Measurements from ENCODE around the gene CP. TPM values are rescaled to one million over a fixed set of nuclear protein-coding genes. Genes with fewer than 3 reads are reported as not detected.
"Not testable (repeated sequence)": the region's sequence is repeated elsewhere in the genome, so short reads cannot be mapped to it uniquely, and the experiment has no call there.

CP gene
- total RNA-seq, 1 donor from 2014 or later: 4.5 TPM

GRCh38 chr3:149227591-149228268 lies 6.1 kb upstream of the CP start:
- ATAC-seq: no peak

DNA sequence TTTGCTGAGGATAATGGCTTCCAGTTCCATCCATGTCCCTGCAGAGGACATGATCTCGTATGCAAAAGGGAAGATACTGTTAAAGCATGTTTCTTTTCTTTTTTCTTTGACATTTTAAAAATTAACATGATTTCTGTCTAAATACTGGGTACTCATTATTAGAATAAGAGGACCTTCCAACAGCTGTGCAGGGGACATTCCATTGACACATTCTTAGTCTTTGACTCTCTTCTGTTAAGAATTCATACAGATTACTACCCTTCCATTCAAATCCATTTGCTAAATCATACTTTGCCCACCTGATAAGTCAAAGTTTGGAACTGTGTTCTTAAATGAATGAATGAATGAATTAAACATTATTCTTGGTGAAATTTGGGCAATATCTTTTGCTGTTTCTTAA lies 5.1 kb upstream of the CP start:
- ATAC-seq: no peak

DNA sequence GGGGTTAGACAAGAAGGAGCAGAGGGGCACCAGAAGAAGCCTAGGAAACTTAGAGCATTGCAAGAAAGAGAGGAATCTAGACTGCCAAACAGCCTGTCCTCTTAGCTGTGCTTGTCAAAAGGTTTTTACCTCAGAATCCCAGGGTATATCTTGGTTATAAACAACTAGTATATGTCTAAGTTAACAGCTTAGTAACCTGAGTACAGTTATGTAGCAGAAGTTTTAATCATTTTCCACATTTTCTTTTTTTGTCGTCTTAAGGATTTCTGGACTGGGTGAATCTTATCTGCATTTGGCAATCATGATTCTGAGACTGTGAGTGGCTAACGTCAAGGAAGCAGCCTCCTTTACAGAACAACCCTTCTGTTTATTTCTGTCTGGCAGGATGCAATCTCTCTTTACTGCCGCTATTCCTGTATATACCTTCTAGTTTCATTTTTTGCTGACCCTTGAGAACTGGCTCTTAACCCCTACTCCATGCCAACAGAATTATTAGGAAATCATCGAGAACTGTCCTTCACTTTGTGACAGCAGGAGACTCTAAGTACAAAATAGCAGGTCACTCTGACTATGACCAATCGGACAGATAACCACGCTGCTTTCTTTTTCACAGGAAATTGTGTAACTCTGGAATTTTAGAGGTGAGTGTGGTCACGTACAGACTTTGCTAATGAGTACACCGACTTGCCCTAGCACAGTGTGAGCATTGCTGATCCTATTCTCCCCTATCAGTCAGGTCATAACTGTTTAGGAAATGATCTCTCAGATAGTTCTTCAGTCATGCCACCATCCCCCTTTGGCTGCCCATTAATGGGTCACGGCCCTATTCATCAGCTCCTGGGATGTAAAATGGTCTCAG lies 3.3 kb upstream of the CP start:
- ATAC-seq: peak; percentile 78

GRCh38 chr3:149223461-149223820 lies 1.8 kb upstream of the CP start:
- no peak for ATAC-seq

GRCh38 chr3:149219380-149220121 lies 2.1 kb downstream of the CP start:
- not testable (repeated sequence) for ATAC-seq

DNA sequence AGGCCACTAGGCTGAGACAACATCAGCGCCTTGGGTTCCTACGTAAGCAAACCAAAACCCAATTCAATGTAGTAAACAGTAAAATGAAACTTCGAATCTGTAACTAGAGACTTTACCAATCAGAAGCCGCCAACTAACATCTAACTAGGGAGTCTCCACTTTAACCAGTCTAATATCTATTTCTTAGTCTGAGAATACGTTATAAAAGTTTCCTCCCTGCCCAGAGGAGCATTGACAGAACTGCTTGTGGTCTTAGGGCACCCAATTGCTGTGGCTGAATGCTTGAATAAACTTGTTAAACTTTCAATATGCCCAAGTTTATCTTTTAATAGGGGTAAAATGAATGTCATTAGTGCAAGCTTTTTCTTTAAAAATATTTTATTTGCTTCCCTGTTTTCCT lies 4.3 kb downstream of the CP start:
- ATAC-seq: no peak

- ATAC-seq: no peak
These were observed 5.3 kb downstream of the CP start for GRCh38 chr3:149216193-149216869.

- ATAC-seq: no peak
These were observed 6.1 kb downstream of the CP start for GRCh38 chr3:149215515-149215914.

DNA sequence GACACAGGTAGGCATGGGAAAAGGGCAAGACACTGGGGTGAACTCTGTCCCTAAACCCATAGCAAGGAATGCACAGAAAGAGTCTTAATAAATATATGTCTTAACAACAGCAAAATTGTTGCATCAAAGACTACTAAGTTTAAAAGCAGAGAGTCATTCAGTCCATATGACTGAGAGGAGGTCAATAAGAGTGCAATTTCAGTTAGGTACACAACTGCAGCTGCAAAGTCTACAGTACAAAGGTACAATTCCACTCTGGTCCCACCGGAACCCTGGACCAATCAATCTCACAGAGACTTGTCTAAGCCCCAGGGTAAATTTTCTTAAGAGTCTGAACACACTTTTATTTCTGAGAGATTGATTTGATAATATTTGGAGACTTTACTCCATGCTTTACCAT lies 6.9 kb downstream of the CP start:
- no peak for ATAC-seq

- no peak for ATAC-seq
These were observed 9.2 kb downstream of the CP start for GRCh38 chr3:149212386-149212785.

DNA sequence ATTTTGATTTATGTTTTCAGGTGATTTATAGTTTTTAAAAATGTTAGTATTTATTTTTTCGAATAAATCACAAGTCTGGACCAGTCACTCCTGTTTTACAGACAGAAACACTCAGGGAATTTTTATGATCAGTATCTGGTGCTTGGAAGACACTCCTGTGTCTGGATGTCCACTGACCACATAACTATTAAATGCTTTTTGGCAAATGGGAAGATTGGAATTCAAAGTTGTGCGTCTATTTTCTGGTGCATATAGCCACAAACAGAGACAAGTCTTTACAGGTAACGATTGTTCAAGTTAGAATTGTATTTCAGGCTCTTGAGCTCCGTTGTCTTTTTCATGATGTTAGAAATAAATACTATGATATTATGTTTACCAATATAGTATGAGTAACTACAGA lies 12.2 kb downstream of the CP start:
- no peak for ATAC-seq

GRCh38 chr3:149207475-149207874 lies 14.2 kb downstream of the CP start:
- no peak for ATAC-seq

DNA sequence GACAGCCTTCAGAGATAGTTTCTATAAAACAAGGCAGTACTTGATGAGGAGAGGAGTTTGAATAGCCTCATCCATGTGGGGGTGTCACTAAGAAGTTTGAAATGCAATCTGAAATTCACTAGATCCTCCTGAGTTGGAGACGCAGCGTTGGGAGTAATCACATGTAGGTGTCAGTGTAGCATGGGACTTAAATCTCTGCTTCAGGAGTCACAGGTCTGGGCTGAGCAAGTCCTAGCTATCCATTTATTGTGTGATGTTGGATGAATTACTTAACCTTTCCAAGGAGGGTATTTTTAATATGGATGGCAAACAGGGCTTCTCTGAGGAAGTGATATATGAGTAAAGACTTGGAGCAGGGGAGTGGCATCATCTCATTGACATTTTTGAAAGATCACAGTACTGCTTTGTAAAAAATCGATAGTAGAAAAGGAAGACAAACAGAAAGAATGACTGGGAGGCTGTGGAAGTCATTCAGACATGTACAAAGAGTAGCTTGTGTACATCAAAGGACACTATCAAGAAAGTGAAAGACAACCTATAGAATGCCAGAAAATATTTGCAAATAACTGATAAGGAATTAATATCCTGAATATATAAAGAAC lies 17.1 kb downstream of the CP start:
- ATAC-seq: no peak

DNA sequence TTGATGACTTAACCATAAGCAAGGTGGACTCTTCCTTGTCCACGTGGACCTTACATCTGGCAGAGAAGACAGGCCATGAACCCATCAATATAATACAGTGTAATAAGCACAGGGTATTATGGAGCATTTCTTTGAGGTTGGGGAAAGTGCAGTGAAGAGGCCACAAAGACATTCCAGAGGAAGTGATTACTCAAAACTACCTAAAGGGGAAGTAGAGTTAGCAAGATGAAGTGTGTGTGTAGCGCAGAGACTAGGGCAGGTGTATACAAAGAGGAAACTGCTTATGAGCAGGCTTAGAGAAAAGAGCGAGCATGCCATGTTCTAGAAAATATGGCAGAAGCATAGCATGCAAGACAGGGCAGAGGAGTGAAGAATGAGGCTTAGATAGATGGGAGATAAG lies 17.9 kb downstream of the CP start:
- ATAC-seq: peak; percentile 45

DNA sequence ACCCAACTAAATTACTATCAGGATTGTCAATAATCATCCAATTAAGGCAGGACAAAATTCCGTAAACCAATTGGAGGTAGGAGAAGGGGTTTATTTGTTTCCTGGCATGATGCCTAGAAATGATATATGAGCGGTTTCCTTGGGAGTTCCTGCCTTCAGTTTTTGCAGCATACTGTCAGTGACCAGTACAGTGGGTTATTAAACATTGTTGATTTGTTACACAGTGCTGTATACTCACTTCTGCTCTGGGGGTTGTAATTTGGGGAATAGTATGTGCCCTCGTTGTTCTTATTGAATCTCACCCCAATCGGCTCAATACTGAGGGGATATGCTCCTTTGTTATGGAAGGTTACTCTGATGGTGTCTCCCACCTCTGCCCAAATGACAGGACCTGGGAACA lies 22.2 kb downstream of the CP start:
- ATAC-seq: no peak

GRCh38 chr3:149198611-149199010 lies 23.0 kb downstream of the CP start:
- no peak for ATAC-seq

DNA sequence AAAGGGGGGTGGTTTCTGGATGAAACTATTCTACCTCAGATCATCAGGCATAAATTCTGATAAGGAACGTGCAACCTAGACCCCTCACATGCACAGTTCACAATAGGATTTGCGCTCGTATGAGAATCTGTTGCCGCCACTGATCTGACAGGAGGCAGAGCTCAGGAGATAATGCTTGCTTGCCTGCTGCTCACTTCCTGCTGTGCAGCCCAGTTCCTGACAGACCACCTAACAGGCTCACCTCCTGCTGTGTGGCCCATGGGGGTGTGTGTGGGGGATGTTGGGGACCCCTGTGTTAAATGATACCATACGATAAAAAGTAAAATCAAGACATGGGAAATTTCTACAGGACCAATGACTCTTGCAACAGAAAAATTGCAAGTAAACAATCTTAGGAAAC lies 24.0 kb downstream of the CP start:
- ATAC-seq: no peak

GRCh38 chr3:149196805-149197592 lies 24.6 kb downstream of the CP start:
- ATAC-seq: not testable (repeated sequence)

- no peak for ATAC-seq
These were observed 26.4 kb downstream of the CP start for GRCh38 chr3:149195221-149195620.

GRCh38 chr3:149188494-149188893 lies 33.1 kb downstream of the CP start:
- ATAC-seq: no peak

GRCh38 chr3:149186721-149187120 lies 34.9 kb downstream of the CP start:
- no peak for ATAC-seq

DNA sequence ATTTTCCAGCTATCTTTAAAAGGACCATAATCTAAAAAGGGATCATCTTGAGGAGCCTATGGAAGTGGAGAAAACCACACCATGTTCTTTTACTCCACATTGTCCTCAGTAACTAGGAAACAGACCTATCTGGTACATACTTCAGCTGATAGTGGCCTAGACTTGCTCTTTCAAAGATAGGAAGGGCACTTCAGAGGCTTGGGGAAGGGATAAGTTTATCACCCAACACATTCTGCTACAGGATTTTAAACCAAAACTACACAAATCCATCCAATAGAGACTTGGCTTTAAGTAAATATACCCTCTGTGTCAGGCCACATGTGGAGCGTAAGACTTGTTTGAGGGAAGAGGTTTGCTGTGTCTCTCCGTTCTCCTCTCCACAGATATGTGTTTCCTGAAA lies 35.4 kb downstream of the CP start:
- ATAC-seq: no peak

All from esophagus mucosa (tissue), 1 donor.